Uterus (tissue), 4 donors: ENCODE data around the gene GEMIN5. TPM values are rescaled to one million over a fixed set of nuclear protein-coding genes. Genes with fewer than 3 reads are reported as not detected.

ENCODE experiments used
- DNase-seq, 2 donors: peaks; one replicate each; pipeline ENCODE4 v3.0.0-alpha.2; 2019 to 2020
- H3K27ac ChIP-seq, 2 donors: fragments of 200-600 bp; sonication (generic); 1 replicate in 1 of 2; 2 replicates in 1 of 2; pipeline ENCODE4 v1.5.1; 2016 to 2018
- H3K27me3 ChIP-seq, 2 donors: fragments of 200-600 bp; sonication (generic); one replicate each; pipeline ENCODE4 v1.5.1; 2018 to 2019; ENCODE audit warnings: control low read depth in 1 of 2
- H3K36me3 ChIP-seq, 2 donors: fragments of 200-600 bp; sonication (generic); one replicate each; pipeline ENCODE4 v1.5.1; 2019; ENCODE audit warnings: control low read depth in 1 of 2
- H3K4me1 ChIP-seq, 2 donors: fragments of 200-600 bp; sonication (generic); one replicate each; pipeline ENCODE4 v1.5.1; 2018 to 2019; ENCODE audit warnings: control low read depth in 1 of 2
- H3K4me3 ChIP-seq, 2 donors: fragments of 200-600 bp; sonication (generic); 1 replicate in 1 of 2; 2 replicates in 1 of 2; pipeline ENCODE4 v1.5.1; 2018 to 2019; ENCODE audit warnings: mild to moderate bottlenecking in 1 of 2
- H3K9me3 ChIP-seq, 2 donors: fragments of 200-600 bp; sonication (generic); one replicate each; pipeline ENCODE4 v1.5.1; 2019; ENCODE audit warnings: control low read depth in 1 of 2
- CTCF ChIP-seq, 4 experiments: fragments of 200-600 bp in 2 of 4; fragments of 450-650 bp in 2 of 4; sonication (generic) in 2 of 4; IDR thresholded peaks; one replicate each; pipeline ENCODE4 v1.5.1; 2016 to 2019; ENCODE audit warnings: antibody characterized with exemption in 4 of 4, mild to moderate bottlenecking in 2 of 4, moderate library complexity in 1 of 4
- POLR2A ChIP-seq, 2 donors: fragments of 450-650 bp; IDR thresholded peaks; one replicate each; pipeline ENCODE4 v1.6.1; 2016; ENCODE audit warnings: antibody characterized with exemption in 2 of 2, mild to moderate bottlenecking in 1 of 2, moderate library complexity in 1 of 2
- intact Hi-C: fragments of 100-400 bp; cut with DNase I; formaldehyde crosslinking; loops from one replicate; pipeline ENCODE4 v1.15.1; 2023; ENCODE audit warnings: low total_unique reads
- total RNA-seq, 4 donors: library from RNA; depleted of rRNA in 3 of 4; stranded (reverse); fragments of >200 nt in 3 of 4; gene quantifications; one replicate each; pipeline versions ENCODE4 v1.1.0 to v1.2.4, GENCODE V29; 2014 to 2023
- donor health status: DM: yes; HTN: yes; CAD: no.

The GEMIN5 gene
- total RNA-seq, 4 donors from 2014 or later: 10.0 to 26.5 (median 19.3) TPM

- TF ChIP-seq CTCF (IDR thresholded peaks at IDR 0.05) (no peak), POLR2A (IDR thresholded peaks at IDR 0.05) (no peak)
- Histone ChIP-seq H3K4me1 (no peaks in the 10 kb centered on the region), H3K27me3 (no peaks in the 10 kb centered on the region), H3K36me3 (no peaks in the 10 kb centered on the region), H3K9me3 (no peaks in the 10 kb centered on the region), H3K27ac (no peak overlapping the region), H3K4me3 (no peak overlapping the region)
- intact Hi-C loops: no loop called here
- no peak for DNase-seq
These were observed 36.1 kb downstream of the GEMIN5 start for GRCh38 chr5:154901913-154902312.

DNA sequence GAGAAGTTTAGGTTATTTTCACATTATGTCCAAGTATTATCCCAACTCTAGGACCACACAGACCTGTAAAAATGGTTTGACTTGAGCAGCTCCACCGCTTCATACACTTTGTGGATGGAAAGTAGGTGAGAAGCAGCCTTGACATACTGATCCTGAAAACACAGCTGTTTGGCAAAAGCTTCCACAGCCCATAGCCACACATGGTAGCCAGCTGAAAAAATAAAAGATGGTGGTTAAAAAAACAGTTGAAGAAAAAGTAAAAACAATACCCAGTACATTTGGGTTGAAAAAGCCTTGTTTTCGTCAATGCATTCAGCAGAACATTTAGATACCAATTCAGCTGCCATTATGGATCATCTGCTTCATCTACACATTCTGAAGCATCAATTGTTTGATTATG is 36.7 kb downstream of the GEMIN5 start:
- Histone ChIP-seq H3K36me3 (no peaks in the 10 kb centered on the region), H3K4me3 (no peak overlapping the region), H3K27ac (no peak overlapping the region), H3K9me3 (no peaks in the 10 kb centered on the region), H3K4me1 (no peaks in the 10 kb centered on the region), H3K27me3 (no peaks in the 10 kb centered on the region)
- intact Hi-C loops: no loop called here
- DNase-seq: no peak
- no peak for TF ChIP-seq CTCF (IDR thresholded peaks at IDR 0.05)
- no peak for TF ChIP-seq POLR2A (IDR thresholded peaks at IDR 0.05)

DNA sequence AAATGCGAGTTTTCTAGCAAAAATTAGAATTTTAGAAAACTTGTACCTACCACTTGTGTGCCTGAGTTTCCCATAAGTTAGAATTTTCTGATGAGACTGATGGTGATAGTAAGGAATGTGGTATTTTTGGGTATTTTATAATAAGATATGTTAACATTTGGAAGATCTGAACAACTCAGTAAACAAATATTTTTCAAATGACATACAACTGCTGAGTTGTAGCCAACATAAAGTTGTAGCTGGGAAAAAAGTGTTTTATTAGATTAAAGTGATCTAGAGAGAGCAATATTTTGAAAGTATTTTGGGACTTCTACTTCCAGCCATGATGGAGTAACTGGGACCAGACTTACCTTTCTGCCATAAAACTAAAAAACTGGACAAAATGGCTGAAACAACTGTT is 37.9 kb downstream of the GEMIN5 start:
- no peak overlapping the region for H3K4me3 ChIP-seq
- intact Hi-C loops: no loop called here
- no peaks in the 10 kb centered on the region for H3K4me1 ChIP-seq
- no peak overlapping the region for H3K27ac ChIP-seq
- TF ChIP-seq CTCF (IDR thresholded peaks at IDR 0.05): no peak
- no peak for TF ChIP-seq POLR2A (IDR thresholded peaks at IDR 0.05)
- H3K27me3 ChIP-seq: no peaks in the 10 kb centered on the region
- no peaks in the 10 kb centered on the region for H3K9me3 ChIP-seq
- no peaks in the 10 kb centered on the region for H3K36me3 ChIP-seq
- no peak for DNase-seq

DNA sequence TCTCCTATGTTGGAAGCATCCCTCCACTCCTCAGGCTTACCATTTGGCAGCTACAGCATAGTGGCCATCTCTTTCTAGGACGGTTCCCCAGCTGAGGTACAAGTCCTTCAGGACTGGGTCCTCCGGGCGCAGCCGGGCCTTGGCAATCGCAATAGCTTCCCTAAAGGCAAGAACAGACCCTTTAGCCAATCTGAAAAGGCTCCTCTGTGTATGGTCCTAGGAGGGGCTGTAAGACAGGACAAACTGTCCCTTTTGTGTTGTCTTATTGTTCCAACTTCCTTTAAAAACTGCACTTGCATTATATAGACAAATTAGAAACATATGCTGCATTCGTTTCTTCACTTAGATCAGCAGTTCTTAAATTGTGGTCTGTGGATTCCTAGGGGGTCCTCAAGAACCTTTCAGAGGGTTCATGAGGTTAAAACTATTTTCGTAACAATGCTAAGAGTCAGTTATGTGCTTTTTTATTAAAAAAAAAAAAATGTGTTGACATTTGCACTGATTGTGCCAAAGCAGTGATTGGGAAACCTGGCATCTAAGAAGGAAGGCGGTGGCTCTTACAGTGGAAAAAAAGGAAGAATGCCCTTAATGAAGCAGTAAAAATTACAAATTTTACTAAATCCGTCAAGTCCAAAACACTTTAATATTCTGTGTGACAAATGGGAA is 38.7 kb downstream of the GEMIN5 start:
- Histone ChIP-seq H3K36me3 (no peaks in the 10 kb centered on the region), H3K27ac (no peak overlapping the region), H3K9me3 (no peaks in the 10 kb centered on the region), H3K27me3 (no peaks in the 10 kb centered on the region), H3K4me3 (no peak overlapping the region), H3K4me1 (no peaks in the 10 kb centered on the region)
- DNase-seq: no peak
- no peak for TF ChIP-seq CTCF (IDR thresholded peaks at IDR 0.05)
- TF ChIP-seq POLR2A (IDR thresholded peaks at IDR 0.05): no peak
- intact Hi-C loops: no loop called here

DNA sequence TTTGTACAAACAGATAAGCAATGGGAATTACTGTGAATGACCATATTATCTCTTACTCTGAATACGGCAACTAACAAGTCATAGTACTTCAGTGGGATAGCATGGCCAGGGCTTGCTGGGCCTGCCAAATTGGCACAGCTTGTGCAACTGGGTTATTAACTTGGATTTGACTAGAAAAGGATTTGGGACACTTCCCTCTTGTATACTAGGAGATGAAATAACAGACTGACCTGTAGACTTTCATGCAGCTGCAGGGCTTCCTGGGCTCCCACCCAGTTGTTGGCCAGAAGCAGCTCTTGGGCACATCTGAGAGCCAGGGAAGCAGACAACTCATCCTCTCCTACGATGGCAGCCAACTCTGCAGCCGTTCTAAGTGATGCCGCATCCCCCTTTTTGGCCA is 39.8 kb downstream of the GEMIN5 start:
- Histone ChIP-seq H3K27me3 (no peaks in the 10 kb centered on the region), H3K4me3 (no peak overlapping the region), H3K36me3 (no peaks in the 10 kb centered on the region), H3K27ac (no peak overlapping the region), H3K4me1 (no peaks in the 10 kb centered on the region), H3K9me3 (no peaks in the 10 kb centered on the region)
- intact Hi-C loops: no loop called here
- no peak for DNase-seq
- TF ChIP-seq CTCF (IDR thresholded peaks at IDR 0.05) (no peak), POLR2A (IDR thresholded peaks at IDR 0.05) (no peak)
